PFSK-1 (cell line): ENCODE measurements around the gene AGXT2.

Experiments used
- SIN3A ChIP-seq: IDR thresholded peaks from 2 replicates; pipeline ENCODE4 v1.6.1; 2012; ENCODE audit warnings: mild to moderate bottlenecking, low read length, moderate library complexity, borderline replicate concordance; ENCODE audit not compliant: insufficient read depth
- TF ChIP-seq, protein P1 (sequence below), 2 experiments: IDR thresholded peaks; 2 replicates each; pipeline versions ENCODE4 v1.6.1 to v1.8.0; 2011 to 2012; ENCODE audit warnings: low read depth in 2 of 2, low read length in 2 of 2, control low read depth in 1 of 2, inconsistent platforms in 1 of 2, mild to moderate bottlenecking in 1 of 2, moderate library complexity in 1 of 2; ENCODE audit not compliant: insufficient read depth in 1 of 2

GRCh38 chr5:35047785-35048404 lies at the start of gene AGXT2:
- TF ChIP-seq SIN3A, result no peak
- TF ChIP-seq, protein P1, sequence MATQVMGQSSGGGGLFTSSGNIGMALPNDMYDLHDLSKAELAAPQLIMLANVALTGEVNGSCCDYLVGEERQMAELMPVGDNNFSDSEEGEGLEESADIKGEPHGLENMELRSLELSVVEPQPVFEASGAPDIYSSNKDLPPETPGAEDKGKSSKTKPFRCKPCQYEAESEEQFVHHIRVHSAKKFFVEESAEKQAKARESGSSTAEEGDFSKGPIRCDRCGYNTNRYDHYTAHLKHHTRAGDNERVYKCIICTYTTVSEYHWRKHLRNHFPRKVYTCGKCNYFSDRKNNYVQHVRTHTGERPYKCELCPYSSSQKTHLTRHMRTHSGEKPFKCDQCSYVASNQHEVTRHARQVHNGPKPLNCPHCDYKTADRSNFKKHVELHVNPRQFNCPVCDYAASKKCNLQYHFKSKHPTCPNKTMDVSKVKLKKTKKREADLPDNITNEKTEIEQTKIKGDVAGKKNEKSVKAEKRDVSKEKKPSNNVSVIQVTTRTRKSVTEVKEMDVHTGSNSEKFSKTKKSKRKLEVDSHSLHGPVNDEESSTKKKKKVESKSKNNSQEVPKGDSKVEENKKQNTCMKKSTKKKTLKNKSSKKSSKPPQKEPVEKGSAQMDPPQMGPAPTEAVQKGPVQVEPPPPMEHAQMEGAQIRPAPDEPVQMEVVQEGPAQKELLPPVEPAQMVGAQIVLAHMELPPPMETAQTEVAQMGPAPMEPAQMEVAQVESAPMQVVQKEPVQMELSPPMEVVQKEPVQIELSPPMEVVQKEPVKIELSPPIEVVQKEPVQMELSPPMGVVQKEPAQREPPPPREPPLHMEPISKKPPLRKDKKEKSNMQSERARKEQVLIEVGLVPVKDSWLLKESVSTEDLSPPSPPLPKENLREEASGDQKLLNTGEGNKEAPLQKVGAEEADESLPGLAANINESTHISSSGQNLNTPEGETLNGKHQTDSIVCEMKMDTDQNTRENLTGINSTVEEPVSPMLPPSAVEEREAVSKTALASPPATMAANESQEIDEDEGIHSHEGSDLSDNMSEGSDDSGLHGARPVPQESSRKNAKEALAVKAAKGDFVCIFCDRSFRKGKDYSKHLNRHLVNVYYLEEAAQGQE (IDR thresholded peaks at IDR 0.05; ENCODE audit: insufficient read depth in 1 of 2, low read depth in 2 of 2, low read length in 2 of 2), result no peak
